Uterus (tissue), 2 donors: ENCODE results near the gene PRAMEF27.
"Not testable (repeated sequence)": the region's sequence is repeated elsewhere in the genome, so short reads cannot be mapped to it uniquely, and the experiment has no call there.

ENCODE experiments used
- POLR2A ChIP-seq, 2 donors: fragments of 450-650 bp; IDR thresholded peaks; one replicate each; pipeline ENCODE4 v1.6.1; 2016; ENCODE audit warnings: antibody characterized with exemption in 2 of 2, mild to moderate bottlenecking in 1 of 2, moderate library complexity in 1 of 2
- TF ChIP-seq, protein P1 (sequence below), 4 experiments: fragments of 200-600 bp in 2 of 4; fragments of 450-650 bp in 2 of 4; sonication (generic) in 2 of 4; IDR thresholded peaks; one replicate each; pipeline ENCODE4 v1.5.1; 2016 to 2019; ENCODE audit warnings: antibody characterized with exemption in 4 of 4, mild to moderate bottlenecking in 2 of 4, moderate library complexity in 1 of 4

DNA sequence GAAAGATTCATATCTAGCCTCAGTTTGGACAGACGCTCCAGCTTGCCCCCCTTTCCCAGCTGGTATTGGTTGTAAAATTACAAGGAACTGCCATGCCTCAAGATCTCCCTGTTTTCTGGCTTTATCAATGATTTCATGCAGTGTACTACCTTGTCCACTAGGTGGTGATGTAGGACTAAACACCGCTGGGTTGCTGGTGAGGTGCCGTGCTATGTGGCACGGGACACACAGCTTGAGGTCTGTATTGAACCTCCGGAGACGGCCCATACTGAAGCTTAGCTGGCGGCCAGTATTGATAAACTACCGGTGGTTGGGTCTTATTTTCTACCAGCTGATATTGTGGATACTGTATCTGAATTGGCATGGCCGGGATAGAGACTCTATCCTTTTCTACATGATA is 36.5 kb downstream of the PRAMEF27 start:
- TF ChIP-seq POLR2A (IDR thresholded peaks at IDR 0.05), result not testable (repeated sequence)
- TF ChIP-seq, protein P1, sequence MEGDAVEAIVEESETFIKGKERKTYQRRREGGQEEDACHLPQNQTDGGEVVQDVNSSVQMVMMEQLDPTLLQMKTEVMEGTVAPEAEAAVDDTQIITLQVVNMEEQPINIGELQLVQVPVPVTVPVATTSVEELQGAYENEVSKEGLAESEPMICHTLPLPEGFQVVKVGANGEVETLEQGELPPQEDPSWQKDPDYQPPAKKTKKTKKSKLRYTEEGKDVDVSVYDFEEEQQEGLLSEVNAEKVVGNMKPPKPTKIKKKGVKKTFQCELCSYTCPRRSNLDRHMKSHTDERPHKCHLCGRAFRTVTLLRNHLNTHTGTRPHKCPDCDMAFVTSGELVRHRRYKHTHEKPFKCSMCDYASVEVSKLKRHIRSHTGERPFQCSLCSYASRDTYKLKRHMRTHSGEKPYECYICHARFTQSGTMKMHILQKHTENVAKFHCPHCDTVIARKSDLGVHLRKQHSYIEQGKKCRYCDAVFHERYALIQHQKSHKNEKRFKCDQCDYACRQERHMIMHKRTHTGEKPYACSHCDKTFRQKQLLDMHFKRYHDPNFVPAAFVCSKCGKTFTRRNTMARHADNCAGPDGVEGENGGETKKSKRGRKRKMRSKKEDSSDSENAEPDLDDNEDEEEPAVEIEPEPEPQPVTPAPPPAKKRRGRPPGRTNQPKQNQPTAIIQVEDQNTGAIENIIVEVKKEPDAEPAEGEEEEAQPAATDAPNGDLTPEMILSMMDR (IDR thresholded peaks at IDR 0.05), result not testable (repeated sequence)
